Bronchial epithelial cell (primary cell): ENCODE data around the gene BCAR1. TPM values are rescaled to one million over a fixed set of nuclear protein-coding genes. Genes with fewer than 3 reads are reported as not detected.
"Not testable (repeated sequence)": the region's sequence is repeated elsewhere in the genome, so short reads cannot be mapped to it uniquely, and the experiment has no call there.

Experiments used
- DNase-seq: peaks from one replicate; pipeline ENCODE4 v3.0.0-alpha.2; 2010; ENCODE audit warnings: low read depth
- FAIRE-seq: peaks from 2 replicates; lab custom pipeline; 2011; peaks lifted over from hg19 to GRCh38; lab: Jason Lieb, UNC
- H3K27me3 ChIP-seq: 2 replicates; pipeline ENCODE4 v1.5.1; 2011; ENCODE audit warnings: low read length; ENCODE audit not compliant: control insufficient read depth, insufficient read depth
- H3K36me3 ChIP-seq: 2 replicates; pipeline ENCODE4 v1.5.1; 2011; ENCODE audit warnings: low read length; ENCODE audit not compliant: control insufficient read depth, insufficient read depth
- H3K4me3 ChIP-seq: 2 replicates; pipeline ENCODE4 v1.5.1; 2011; ENCODE audit warnings: mild to moderate bottlenecking, low read depth, low read length, control low read depth
- CTCF ChIP-seq: IDR thresholded peaks from 2 replicates; pipeline ENCODE4 v1.5.1; 2011; ENCODE audit warnings: mild to moderate bottlenecking, moderate library complexity, low read length, control low read depth, inconsistent platforms; ENCODE audit not compliant: insufficient read depth, severe bottlenecking
- total RNA-seq: library from RNA; depleted of rRNA; stranded (reverse); fragments of >200 nt; gene quantifications from 2 replicates; pipeline ENCODE4 v1.2.1, GENCODE V29; 2014

The BCAR1 gene
- total RNA-seq, 1 donor from 2014 or later: 44.2 TPM

GRCh38 chr16:75216127-75216526 is 35.3 kb downstream of the BCAR1 start:
- H3K4me3 ChIP-seq: no peak overlapping the region
- no peaks in the 10 kb centered on the region for H3K36me3 ChIP-seq
- no peak for TF ChIP-seq CTCF
- DNase-seq (no peak), FAIRE-seq (no peak)
- no peaks in the 10 kb centered on the region for H3K27me3 ChIP-seq

DNA sequence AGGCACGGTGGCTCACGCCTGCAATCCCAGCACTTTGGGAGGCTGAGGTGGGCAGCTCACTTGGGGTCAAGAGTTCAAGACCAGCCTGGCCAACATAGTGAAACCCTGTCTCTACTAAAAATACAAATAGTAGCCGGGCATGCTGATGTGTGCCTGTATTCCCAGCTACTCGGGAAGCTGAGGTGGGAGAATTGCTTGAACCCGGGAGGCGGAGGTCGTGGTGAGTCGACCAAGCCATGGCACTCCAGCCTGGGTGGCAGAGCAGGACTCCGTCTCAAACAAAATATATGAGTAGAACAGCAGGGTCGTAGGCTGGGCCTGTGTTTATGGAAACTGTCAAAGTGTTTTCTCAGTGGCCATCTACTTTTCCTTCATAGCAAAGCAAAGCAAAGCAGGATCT is 40.1 kb downstream of the BCAR1 start:
- not testable (repeated sequence) for DNase-seq, H3K27me3 ChIP-seq, H3K4me3 ChIP-seq, FAIRE-seq, H3K36me3 ChIP-seq

- TF ChIP-seq CTCF: no peak
Measured at GRCh38 chr16:75209944-75210343, 41.5 kb downstream of the BCAR1 start.

GRCh38 chr16:75209514-75209913 is 41.9 kb downstream of the BCAR1 start:
- H3K4me3 ChIP-seq, H3K36me3 ChIP-seq, DNase-seq, H3K27me3 ChIP-seq, FAIRE-seq: not testable (repeated sequence)

More at GRCh38 chr16:75209944-75210343, 41.5 kb downstream of the BCAR1 start:
- no peaks in the 10 kb centered on the region for H3K36me3 ChIP-seq
- no peak overlapping the region for H3K4me3 ChIP-seq
- DNase-seq (no peak), FAIRE-seq (no peak)
- no peaks in the 10 kb centered on the region for H3K27me3 ChIP-seq

DNA sequence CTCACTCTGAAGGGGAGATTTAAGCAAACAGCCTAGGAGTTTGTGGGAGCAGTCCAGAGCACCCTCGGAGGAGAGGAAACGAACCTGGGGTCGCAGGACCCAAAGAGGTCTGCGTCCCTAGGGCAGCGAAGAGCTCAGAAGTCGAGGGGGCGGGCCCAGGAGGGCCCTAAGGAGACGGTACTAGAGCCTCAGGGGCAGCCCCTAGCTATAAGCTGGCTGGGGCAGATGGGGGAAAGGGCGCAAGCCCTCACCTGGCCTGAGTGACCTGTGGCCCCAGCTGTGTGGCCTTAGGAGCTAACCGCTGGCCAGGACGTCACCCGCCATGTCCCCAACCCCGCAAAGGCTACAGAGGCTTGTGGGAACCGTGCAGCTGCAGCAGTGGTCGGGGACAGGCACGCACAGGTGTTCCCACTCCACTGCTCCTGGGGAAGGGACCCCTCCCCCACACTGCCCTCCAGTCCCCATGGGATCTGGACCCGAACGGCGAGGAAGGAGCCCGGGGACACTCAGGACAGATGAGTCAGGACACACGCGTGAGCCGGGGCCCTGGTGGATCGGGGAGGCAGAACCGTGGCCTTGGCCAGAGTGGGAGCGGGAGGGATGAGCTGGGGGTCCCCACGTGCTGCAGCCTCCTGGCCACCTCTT is 42.4 kb downstream of the BCAR1 start:
- H3K36me3 ChIP-seq: no peaks in the 10 kb centered on the region

DNA sequence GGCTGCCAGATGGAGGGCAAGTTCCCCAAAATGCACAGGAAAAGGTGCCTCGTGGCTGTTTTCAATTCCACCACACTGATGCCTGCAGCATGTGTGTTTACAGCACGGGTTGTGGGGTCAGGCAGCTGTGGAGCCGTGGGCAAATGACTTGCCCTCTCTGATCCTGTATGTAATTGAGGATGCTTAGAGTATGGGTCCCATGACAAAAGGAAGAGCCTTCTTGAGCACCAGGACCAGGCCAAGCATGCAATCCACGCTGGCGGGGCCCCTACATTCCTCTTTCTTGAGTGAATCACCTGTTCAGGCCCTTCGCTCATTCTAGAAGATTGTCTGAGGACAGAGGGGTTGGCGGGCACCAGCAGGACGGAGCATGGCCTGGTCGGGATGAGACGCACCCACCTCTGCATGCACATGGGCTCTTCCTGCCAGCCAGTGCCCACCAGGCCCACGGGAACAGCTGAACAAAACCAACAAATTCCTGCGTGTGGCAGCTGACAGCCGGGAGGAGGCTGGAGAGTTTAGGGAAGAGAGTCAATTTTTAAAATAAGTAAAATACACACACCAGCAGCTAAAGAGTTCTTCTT is 43.1 kb downstream of the BCAR1 start:
- no peak overlapping the region for H3K4me3 ChIP-seq
- no peak for TF ChIP-seq CTCF
- FAIRE-seq (no peak), DNase-seq (no peak)
- no peaks in the 10 kb centered on the region for H3K27me3 ChIP-seq
- H3K36me3 ChIP-seq: no peaks in the 10 kb centered on the region

More for the DNA sequence above, 42.4 kb downstream of the BCAR1 start:
- H3K27me3 ChIP-seq: no peaks in the 10 kb centered on the region
- FAIRE-seq (no peak), DNase-seq (no peak)
- H3K4me3 ChIP-seq: no peak overlapping the region
- no peak for TF ChIP-seq CTCF

DNA sequence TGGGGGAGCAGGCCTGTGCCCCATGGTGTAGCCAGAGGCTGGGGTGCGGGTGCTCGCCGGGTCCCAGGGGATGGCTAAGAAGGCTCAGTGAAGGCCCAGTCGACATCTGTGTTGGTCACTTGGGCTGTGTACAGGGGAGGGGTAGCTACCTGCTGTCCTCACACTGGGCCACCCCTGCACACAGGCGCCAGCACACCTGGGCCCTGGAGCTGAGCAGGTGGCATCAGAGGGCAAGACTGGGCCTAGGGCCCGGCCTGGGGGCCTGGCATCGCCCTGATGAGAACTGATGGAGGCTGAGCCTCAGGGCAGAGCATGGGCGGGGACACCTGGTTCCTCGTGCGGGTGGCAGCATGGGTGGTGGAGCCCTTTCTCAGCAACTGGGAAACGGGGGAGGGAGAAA is 43.6 kb downstream of the BCAR1 start:
- FAIRE-seq (no peak), DNase-seq (no peak)
- Histone ChIP-seq H3K4me3 (no peak overlapping the region), H3K27me3 (no peaks in the 10 kb centered on the region), H3K36me3 (no peaks in the 10 kb centered on the region)
- TF ChIP-seq CTCF: no peak
